COLO829 (cell line): ENCODE data around the gene PMAIP1.
"Not testable (repeated sequence)": the region's sequence is repeated elsewhere in the genome, so short reads cannot be mapped to it uniquely, and the experiment has no call there.

Experiments
- DNase-seq: peaks from one replicate; pipeline ENCODE4 v3.0.0; 2012; ENCODE audit warnings: low spot score

The PMAIP1 gene

DNA sequence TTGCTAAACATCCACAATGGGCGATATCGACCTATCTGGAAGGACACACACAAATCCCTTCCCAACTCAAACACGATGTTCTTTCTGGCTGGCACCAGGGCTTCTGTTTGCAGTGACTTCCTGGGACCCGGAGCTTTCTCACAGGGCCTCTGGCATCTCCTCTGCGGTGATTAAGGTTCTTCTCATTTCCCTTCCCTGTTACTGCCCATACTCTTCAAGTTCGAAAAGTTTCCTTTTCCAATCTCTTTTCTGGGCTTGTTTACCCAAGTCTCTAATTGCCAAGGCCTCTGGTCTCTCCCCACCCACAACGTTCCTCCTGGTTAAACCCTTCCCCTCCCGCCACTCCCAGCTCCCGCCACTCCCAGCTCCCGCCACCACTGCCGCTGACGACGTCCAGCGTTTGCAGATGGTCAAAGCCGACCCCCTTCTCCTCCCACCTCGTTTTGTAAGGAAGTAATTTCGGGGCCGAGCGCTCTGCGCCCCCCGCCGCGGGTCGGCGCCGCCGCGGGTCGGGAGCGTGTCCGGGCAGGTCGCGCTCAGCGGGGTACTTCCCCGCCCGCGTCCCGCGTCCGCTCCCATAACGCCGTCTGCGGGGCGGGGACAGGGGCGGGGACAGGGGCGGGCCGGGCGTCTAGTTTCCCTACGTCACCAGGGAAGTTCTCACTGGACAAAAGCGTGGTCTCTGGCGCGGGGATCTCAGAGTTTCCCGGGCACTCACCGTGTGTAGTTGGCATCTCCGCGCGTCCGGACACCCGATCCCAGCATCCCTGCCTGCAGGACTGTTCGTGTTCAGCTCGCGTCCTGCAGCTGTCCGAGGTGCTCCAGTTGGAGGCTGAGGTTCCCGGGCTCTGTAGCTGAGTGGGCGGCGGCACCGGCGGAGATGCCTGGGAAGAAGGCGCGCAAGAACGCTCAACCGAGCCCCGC, at the start of gene PMAIP1:
PMAIP1 (plus strand) TSS at position 699 of the 924 bp plus-strand sequence; CDS start at position 881, 182 bp downstream.
- peak; percentile 77 for DNase-seq

DNA sequence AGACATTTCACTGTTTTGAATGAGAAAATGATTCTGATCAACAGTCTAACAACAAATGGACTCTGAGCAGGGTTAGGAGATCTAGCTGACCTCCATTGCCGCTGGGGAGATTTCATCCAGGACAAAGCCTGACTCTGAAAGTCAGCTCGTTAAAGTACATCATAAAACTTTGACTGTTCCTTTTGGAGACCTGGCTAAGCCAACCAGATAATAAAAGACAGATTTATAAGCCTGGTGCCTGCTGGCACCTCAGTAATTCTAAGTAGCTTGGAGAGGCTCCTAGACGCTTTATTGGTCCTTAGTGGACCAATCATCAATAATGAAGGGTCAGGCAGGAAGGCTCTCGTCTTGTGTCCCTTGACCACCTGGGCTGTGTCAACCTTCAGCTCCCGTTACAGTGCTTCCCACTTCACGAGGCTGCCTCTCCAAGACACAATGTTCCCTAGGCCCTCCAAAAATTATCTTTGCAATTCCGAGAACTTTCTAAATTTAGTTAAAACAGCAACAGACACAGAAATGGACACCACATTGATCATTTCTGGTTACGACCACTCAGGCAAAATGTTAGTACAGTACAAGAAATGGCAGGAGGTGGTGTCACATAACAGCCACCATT, 47.9 kb upstream of the PMAIP1 start:
- no peak for DNase-seq

DNA sequence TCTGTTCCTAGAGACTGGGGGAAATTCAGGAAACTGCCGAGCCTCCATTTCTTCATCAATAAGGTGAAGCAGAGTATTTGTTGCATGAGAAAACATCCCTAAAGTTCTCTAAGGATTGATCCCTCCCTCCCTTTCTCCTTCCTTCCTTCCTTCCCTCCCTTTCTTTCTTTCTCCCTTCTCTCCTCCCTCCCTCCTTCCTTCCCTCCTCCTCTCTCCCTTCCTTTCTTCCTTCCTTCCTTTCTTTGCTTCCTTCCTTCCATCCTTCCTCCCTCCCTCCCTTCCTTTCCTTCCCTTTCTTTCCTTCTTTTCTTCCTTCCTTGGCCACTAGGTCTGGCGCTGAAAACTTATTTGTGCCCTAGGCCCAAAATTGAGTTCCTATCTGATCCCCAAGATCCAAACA, 47.2 kb upstream of the PMAIP1 start:
- no peak for DNase-seq

DNA sequence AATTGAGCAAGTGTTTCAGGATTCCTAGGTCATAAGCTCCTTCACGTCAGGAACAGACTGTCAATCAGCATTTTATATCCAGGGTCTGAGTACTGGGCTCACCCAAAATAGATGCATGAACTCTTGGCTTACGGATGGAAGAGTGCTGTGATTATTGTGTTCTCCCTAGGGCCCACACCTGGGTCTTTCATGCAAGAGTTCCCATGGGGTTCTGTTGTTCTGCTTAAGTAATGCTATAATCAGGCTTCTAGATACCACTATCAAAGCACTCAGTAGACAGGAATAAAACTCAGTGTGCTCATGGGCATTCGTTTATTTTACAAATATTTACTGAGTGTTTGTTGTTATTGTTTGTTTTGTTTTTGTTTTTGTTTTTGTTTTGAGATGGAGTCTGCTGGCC, 46.4 kb upstream of the PMAIP1 start:
- no peak for DNase-seq

DNA sequence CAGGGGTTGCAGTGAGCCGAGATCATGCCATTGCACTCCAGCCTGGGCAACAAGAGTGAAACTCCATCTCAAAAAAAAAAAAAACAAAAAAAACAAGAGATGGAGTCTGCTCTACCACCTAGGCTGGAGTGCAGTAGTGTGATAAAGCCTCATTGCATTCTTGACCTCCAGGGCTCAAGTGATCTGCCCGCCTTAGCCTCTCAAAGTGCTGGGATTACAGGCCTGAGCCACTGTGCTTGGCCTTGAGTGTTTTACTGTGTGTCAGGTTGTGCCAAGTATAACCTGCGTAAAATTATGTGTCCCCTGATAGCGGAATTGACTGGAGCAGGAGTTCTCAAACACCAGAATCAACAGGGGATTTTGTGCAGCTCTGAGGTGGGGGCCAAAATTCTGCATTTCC, 45.8 kb upstream of the PMAIP1 start:
- DNase-seq, result not testable (repeated sequence)

DNA sequence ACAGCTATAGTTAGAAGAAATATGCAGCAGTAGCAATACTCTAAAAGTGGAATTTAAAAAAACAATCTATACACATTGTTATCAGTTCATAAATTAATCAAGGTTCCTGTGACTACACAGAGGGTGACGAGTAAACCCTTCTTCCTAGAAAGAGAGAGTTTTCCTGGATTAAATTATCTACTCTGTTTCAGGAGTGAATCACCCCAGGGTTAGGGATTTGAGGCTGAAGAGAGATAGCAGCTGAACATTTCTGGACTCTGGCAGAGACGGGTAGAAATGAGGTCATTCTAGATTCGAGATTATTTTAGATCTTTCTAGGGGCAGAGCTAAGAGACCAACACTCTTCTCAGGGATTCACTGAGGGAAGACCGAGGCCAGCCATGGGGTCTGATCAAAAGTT, 38.8 kb upstream of the PMAIP1 start:
- no peak for DNase-seq

DNA sequence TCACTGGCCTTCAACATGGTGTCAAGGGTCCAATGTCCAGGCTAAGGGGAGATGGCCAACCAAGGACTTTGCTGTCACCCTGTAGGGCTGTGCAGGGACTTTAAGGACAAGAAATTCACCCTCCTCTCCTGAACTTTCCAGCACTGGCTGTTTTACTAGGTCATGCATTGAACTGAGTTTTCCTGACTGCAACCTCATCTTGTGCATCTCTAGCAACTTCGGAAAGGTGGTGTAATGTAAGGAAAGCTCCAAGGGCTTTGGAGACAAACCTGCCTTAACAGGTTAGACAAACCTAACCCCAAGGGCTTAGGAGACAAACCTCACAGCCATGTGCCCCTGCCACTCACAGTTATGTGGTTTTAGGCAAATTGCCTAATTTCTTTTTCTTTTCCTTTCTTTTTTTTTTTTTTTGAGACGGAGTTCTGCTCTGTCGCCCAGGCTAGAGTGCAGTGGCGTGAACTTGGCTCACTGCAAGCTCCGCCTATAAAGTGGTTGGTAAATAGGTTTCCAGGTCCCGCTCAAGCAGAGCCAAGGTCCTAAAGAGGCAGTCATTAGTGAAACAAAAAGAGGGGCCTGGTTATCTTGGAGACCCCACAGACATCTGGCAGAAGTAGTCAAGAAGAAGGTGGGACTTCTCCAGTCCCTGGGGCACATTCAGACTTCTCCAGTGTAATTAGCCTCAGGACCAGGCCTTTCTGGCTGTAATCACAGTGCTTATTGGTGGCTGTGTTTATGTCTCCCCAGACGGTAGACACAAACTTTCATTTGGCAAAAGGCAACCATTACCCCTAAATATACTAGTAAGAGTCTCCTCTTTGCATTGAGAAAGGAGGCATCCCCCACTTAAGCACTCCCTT, 37.6 kb upstream of the PMAIP1 start:
- no peak for DNase-seq

DNA sequence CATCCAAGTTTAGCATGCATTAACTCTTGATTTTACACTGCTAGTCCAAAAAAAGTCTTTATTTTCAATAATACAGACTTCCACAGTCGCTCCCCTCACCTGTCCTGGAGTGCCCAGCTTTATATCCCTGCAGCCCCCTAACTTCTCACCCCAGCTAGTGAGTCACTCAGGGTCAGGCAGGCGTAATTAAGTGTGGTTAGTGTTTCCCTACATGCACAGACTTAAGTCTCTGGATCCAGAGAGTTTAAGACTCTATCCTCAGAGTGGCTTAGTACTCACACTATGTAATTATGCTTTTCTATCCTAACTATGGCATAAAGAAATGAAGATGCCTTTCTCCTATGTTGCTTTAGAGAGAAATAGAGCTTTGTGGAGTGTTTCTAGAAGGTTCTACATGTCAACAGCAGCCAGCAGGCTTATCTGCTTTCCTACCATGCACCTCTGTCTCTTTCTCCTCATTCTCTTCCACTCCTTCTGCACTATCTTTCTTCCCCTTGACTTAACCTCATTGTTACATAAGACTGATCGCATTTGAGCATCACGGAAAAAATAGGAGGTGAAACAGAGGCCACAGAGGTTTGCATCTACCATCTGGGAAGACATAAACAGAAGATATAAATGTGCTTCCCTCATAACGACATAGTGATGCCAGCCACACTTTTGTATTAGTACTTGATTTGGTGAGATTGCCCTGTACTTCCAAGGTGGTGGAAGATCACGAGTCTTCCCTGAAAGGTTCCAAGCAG, 34.4 kb upstream of the PMAIP1 start:
- no peak for DNase-seq

DNA sequence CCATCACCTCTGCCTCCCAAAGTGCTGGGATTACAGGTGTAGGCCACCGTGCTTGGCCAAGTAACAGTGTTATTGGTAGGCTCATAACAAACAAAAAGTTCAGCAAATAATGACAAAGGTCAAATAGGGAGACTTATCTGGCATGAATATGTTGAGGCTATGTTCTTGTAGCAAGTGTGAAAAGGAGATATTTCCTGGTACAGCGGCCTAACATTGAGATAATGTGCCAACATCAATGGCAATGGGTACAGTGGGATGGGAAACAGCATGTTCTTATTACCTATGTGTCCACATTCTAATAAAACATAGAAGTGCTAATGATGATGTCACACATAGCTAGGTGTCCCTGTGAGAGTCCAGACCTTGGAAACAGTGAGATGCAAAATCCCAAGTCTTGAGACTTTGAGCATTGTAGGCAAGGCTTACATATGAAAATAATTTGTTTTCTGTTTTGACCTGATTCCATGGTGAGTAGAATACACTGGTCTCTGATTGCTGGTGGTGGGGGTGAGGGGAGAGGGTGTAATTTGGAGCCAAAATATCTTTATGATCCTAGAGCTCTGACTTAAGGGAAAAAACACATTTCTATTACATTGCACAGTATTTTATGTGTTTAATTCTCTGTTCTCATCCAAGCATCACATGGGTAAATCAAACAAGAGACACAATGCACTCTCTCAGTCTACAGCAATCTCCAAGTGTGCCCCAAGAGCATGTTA, 33.1 kb upstream of the PMAIP1 start:
- no peak for DNase-seq

DNA sequence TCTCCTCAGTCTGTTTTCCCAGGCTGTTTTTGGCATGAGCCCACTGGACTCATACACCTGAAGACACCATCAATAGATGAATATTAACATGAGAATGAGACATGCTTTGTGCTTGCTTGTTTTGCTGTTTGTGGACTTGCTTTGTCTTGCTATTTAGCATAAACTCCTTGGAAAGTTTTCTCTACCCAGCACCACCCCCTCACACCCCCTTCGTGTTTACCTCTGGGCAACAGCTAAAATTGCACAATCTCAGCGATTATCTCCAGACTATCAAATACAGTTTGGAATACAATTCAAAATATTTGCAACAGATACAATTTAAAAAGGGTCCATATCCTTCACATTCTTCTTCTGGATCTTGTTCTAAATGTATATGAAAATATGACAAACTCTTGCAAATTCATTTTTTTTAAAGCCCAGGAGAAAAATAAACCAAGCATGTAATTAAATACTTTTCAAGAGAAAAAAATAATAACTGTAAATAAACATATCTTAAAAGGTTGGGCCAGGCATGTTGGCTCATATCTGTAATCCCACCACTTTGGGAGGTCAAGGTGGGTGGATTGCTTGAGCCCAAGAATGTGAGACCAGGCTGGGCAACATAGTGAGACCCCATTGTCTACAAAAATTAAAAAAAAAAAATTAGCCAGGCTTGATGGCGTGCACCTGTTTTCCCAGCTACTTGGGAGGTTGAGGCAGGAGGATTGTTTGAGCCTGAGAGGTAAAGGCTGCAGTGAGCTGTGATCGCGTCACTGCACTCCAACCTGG, 32.3 kb upstream of the PMAIP1 start:
- DNase-seq, result no peak

DNA sequence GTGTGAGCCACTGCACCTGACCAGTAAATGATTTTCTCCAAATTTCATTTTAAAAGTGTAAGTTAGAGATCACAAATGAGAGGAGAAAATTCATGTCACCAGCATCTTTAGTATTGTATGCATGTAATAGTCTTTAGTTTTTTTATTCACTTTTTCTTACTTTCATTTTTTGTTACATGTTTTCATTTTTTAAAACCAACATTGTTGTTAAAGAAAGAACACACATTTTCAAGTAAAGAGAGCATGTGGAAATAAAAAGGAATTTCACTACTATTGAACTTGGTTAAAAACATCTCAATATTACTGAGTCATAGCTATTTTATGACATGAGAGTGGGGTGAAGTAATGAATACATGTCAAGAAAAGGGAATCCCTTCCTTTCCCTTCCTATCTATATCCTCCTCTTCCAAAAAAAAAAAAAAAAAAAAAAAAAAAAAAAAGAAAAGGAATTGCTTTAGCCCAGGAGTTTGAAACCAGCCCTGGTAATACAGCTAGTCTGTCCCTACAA, 29.1 kb upstream of the PMAIP1 start:
- no peak for DNase-seq

DNA sequence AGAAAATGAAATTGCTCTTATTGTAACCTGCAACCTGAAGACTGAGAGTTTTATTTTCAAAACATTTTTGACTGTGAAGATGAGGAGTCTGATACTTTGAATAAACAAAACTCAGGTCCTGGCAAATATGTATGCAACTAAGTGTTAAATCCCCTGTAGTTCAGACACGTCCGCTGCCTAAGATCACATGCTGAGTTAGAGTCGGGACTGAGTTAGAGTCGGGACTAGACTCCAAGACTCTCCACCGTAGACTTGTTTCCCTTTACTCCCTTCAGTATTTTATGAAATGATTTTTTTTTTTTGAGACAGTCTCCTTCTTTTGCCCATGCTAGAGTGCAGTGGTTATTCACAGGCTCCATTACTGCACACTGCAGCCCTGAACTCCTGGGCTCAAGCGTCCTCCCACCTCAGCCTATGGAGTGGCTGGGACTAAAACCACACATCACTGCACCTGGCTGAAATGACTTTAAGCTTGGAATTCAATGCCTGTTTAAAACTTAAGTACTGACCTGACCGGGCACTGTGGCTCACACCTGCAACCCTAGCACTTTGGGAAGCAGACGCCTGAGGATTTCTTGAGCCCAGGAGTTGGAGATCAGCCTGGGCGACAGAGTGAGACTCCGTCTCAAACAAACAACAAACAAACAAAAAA, 28.0 kb upstream of the PMAIP1 start:
- DNase-seq, result no peak

DNA sequence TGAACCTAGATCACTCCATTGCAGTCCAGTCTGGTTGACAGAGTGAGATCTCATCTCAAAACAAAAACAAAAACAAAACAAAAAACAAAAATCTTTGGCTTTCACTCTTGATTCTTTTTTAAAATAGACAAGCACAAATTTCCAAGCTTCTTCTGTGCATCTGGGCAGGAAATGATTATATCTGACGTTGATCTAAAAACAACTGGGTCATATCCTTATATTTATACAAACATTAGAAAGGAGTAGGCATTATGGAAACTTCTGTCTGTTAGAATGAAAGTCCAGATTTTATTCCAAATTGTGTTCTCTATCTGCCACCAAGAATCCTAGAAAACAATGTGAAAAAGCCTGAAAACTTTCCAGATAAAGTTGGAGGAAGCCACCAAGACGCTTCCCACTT, 26.2 kb upstream of the PMAIP1 start:
- DNase-seq, result no peak

DNA sequence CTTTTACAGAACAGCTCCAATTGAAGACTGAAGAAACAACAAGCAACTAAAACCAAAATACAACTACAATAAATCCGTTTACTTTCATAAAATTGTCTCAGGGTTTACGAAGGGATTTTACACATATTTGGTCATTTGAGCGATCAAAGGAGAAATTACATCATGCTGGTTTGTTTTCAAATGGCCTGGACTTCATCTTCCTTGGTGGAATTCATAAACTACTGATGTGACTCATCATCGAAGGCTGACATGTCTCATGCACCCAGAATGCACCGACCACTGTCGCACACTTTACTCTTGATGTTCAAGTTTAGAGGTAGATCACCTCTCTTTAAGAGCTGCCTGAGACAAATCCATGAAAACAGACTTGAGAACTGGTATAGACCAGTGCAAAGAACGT, 25.6 kb upstream of the PMAIP1 start:
- DNase-seq, result no peak

DNA sequence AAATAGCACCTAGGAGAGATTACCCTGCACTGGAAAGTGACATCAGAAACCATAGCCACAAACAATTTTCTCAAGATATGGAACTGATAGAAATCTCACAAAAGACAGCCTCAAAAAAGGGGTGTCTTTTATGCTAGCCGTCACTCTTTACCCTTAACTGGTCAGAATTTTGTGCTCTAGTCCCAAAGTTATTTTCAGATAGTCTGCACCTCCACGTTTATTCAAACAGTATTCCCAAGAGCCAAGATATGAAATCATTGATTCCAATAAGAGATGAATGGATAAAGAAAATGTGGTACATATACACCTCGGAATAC, 23.5 kb upstream of the PMAIP1 start:
- DNase-seq, result no peak

DNA sequence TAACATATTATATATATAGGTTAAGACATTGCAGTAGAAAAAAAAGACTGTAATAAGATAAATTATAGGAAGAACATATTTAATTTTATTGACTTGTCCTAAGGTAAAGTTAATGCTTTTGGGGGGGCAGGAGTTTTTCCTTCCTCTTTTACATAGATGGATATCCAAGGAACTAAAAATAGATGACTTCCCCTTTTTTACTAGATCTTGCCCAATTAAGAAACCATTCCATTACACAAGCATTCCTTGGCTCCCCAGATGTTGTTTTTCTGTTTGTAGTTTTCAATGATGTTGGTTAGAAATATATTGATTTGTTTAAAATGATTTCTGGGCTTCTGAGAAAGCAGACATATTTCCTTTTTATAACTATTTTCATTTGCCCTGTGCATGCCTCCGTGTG, 22.4 kb upstream of the PMAIP1 start:
- no peak for DNase-seq

DNA sequence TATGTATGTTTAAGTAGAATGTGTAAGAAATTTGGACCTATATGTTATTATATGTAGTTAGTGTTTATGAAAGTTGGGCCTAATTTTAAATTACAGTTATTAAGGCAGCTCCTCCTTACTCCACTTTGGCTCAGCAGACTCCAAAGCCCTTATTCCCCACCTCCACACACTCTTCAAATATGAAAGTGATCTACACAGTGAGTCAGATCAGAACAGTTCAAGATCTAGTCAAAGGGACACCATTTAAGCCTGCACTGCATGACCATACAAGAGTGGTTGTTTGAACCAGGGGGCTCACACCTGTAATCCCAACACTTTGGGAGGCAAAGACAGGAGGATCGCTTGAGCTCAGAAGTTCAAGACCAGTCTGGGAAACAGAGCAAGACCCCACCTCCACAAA, 21.2 kb upstream of the PMAIP1 start:
- no peak for DNase-seq

DNA sequence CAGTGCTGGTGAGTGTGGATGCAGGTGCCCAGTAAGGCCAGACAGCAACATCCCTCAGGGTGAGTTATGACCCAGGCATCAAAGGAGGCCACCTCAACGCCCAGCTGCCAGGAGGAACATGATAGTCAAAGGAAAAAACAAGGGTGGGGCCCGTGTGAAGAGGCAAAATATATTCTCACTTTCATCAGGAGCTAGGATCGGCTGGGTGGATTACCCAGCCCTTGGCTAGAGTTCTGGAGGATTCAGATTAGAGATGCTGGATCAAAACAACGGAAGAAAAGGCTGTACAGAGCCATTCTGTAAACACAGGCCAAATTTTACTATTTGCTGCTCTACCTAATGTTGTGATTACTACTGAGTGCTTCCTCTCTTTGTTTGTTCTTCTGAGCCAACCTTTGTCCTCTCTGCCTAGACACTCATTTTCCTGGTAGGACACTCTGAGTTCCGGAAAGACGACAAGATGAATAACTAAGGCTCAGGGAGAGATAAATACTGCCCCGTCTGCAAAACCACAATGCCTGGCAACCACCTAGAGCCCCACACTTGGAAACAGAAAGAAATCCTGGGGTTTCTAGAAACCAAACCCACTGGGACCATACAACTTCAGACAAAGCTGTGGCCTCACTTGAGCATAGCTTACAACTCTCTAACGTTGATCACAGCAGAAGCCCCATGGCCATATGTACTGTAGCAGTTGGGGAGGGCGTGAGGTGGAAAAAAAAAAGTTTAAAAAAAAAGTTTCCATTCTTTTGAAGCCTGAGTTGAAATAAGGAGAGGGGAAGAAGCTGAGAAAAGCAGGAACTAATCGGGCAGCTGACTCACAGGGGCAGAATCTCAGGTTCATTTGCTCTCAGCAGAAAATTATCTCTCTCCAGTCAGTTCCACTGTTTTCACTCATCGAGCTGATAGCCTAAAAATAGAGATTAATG, 17.8 kb upstream of the PMAIP1 start:
- DNase-seq, result no peak

DNA sequence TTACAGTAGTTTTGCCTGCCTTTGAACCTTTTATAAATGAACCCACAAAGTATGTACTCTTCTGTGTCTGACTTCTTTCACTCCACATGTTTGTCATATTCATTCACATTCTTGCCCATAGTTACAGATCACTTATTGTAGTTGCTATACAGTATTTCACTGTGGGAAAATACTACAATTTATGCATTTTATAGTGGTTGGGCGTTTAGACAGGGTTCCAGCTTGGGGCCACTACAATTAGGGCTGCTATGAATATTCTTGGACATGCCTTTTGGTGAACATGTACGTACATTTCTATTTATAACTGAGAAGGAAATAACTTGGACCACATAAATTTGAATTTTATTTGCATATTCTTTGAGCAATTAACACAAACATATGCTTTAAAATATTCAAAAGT, 15.4 kb upstream of the PMAIP1 start:
- no peak for DNase-seq
